Tongue (tissue), 2 donors: ENCODE results near the gene DELE1. TPM values are rescaled to one million over a fixed set of nuclear protein-coding genes. Genes with fewer than 3 reads are reported as not detected.

Source experiments
- DNase-seq: peaks from one replicate; pipeline ENCODE4 v3.0.0-alpha.2; 2015
- total RNA-seq: library from RNA; depleted of rRNA; stranded (reverse); fragments of >200 nt; gene quantifications from one replicate; pipeline ENCODE4 v1.2.3, GENCODE V29; 2014

DELE1 gene, protein sequence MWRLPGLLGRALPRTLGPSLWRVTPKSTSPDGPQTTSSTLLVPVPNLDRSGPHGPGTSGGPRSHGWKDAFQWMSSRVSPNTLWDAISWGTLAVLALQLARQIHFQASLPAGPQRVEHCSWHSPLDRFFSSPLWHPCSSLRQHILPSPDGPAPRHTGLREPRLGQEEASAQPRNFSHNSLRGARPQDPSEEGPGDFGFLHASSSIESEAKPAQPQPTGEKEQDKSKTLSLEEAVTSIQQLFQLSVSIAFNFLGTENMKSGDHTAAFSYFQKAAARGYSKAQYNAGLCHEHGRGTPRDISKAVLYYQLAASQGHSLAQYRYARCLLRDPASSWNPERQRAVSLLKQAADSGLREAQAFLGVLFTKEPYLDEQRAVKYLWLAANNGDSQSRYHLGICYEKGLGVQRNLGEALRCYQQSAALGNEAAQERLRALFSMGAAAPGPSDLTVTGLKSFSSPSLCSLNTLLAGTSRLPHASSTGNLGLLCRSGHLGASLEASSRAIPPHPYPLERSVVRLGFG
- 61.7 TPM for total RNA-seq

GRCh38 chr5:141923448-141924313 lies at the start of gene DELE1:
Gene DELE1 (plus strand): TSS chr5:141923871. CDS start chr5:141923942, 71 bp downstream.
- DNase-seq: peak; percentile 97

- DNase-seq: no peak
These were observed 49.8 kb upstream of the DELE1 start for GRCh38 chr5:141873933-141874261.

DNA sequence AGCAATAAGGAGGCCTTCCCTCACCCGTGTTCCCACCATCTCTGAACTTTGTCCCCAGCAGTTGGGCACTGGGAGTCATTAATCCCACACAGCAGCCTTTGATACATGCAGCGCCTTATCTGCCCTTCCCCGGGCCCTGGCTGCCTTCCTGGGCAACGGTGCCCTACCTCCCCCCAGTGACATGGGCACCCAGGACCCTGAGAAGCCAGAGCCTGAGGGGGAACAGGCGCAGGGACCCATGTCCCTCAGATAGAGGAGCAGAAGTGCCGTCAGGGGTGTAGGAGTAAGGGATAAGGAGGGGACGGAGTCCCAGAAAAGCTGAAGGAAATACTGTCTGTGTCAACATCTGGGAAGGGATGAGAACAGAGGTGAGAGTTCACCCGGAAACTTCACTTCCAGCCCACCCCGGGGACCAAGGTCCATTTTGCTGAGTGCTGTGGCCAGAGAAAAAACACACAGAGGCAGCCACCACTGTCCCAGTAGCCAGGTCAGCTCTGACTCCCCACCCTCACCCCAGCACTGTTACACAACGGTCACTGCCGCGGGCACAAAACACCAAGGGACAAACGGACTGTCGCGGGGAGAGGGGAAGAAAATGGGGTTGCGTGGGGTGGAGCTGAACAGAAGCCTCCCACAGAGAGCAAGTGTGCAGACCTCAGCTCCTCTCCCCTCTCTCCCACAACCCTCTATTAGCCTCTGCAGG lies 49.3 kb upstream of the DELE1 start:
- DNase-seq: no peak

DNA sequence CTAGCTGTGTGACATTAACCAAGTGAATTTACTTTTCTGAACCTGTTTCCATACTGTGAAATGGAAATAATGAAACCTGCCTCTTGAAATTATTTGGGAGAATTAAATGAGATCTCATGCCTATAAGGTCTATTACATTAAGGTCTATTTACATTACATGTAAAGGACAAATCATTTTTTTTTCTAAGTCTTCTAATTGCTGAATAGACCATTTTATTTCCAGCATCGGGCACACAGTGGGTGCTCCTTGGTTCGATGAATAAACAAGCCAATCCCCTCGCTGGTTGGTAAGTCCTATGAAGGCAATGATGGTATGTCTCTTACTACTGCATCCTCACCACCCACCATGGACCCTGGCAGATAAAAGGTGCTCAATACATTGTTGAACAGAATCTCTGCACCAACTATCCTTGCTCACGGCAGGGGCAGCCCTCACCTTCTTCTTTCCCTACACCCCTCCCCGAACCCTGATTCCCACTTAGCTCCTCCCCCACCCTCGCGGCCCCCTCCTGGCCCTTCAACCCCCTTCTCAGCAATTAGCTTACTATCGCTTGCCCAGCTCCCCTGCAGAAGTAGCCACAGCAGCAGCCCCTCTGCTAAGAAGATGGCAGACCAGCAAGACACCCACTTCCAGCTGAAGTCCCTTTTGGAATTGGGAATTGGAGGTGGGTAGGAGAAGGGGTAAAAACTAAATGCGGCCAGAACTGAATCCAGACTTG lies 48.5 kb upstream of the DELE1 start:
- DNase-seq: no peak

DNA sequence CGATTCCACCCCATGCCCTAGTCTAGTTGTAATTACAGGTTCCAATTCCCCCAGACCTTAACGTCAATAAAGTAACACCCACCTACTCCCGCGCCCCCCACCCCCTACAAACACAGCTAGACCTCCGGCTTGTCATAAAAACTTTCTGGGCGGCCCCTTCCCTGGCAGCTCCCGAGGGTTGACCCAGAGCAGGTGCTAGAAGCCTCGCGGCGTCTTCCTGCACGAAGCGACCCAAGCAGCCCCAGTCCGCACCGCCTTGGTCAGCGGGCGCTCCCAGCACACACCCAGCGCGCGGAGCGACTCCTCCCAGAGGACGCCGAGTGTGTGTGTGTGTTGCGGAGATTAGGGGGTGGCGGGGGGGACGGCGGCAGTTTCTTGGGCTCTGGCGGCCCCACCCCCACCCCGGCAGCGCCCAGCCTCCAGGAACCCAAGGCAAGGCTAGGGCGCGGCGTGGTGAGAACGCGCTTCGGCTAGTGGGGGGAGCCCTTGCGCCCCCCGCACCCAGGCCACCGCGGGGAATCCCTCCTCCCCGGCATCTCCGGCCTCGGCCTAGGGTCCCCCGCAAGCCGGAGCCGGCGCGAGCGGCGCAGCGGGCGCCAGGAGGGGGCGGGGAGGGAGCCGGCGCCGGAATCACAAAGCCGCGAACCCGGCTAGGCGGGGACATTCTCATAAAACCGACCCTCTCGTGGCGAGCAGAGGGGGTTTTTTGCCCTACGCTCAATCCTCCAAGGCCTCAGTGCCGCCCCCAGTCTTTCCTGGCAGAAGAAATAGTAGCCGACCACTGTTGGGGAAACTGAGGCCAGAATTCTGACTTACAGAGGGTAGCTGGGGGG lies 47.7 kb upstream of the DELE1 start:
- DNase-seq: peak; percentile 30

- no peak for DNase-seq
These were observed 46.9 kb upstream of the DELE1 start for GRCh38 chr5:141876628-141877355.

- no peak for DNase-seq
These were observed 46.1 kb upstream of the DELE1 start for GRCh38 chr5:141877356-141878185.

DNA sequence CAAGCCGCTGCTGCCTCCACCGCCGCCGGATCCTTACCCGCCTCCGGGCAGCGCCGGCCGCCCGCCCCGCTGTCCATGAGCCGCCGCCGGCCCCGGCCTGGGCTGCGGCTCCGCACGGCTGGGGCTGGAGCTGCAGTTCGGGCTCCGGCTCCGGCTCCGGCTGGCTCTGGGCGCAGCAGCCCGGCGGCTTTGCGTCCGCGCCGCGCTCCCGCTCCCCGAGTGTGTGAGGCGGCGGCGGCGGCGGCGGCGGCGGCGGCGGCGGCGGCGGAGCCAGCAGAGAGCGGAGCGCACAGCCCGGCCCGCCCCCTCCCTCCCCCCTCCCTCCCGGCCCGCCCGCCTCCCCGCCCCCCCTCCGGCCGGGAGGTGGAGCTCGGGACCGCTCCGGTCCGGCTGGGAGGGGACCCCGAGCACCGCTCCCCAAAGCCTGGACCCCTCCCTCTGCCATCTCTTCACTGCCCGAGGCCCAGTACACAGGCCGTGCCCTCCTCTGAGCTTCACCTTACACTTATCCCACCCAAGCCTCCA lies 45.4 kb upstream of the DELE1 start, which contains the start of gene PCDH1:
Gene PCDH1 (minus strand): TSS at position 225 of the 525 bp plus-strand sequence. CDS start 148 bp downstream, at position 77.
- DNase-seq: peak; percentile 45

DNA sequence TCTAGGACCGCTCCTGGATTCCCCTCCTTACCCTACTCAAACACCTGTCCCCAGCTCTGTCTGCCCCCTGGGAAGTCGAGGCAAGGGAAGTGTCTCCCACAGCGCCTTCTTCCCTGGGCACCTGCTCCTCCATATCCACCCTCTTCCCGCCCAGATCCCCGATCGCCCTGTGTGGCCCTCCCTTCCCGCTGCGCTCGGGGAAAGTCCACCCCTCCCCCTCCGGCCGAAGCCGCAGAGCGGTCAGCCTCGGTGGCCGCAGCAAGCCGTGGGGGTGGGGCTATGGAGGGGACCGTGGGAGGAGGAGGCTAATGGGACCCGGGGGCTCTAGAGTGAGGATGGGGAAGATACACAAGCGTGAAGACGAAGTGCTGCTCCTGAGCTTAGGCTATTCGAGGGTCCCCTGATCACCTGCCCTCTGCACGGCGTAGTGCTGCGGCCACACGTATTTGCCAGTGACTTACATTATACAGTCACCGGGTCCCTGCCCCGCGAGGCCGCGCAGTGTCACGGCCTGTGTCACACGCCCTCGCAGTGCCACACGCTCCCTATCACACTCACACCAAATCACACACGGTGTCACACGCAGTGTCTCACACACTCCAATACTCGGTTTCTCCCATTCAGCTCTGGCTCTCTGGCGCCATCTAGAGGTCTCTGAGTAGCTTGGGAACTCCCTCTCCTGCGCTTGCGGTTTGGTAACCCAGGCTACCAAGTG lies 44.8 kb upstream of the DELE1 start:
- DNase-seq: peak; percentile 97

- DNase-seq: no peak
These were observed 44.3 kb upstream of the DELE1 start for GRCh38 chr5:141879426-141879759.

DNA sequence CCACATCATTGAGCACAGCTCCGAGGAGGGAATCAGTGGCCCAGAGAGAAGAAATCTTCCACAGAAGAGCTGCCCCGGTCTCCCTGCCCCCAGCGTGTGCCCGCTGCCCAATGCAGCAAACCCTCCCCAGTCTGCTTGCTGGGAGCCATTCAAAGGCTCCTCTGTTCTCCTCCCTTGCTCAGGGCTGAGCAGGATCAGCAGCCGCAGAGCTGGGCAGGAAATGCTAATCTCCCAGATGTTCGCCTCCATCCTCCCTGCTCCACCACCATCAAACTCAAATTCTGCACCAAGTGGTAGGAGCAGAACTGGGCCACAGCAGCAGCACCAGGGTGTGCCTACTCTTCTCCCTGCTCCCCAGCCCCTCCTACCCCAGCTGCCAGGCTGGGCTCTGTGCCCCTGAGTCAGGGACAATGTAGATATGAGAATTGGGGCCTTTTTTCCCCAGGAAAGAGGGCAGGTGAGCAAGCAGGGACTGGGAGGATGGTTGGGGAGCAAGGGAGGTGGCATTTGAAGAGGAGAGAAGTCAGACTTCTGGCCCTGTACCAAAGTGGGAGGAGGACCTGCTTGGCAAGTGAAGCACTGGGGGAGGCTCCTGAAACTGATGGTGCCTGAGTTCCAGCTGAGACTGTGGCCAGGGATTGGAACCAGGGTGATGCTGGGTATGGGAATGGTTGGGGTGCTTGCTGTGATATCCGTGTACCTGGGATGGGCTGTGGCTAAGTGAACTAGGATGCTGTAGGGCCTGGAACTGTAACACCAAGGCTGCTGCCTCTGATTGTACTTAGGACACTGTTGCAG lies 43.5 kb upstream of the DELE1 start:
- no peak for DNase-seq

DNA sequence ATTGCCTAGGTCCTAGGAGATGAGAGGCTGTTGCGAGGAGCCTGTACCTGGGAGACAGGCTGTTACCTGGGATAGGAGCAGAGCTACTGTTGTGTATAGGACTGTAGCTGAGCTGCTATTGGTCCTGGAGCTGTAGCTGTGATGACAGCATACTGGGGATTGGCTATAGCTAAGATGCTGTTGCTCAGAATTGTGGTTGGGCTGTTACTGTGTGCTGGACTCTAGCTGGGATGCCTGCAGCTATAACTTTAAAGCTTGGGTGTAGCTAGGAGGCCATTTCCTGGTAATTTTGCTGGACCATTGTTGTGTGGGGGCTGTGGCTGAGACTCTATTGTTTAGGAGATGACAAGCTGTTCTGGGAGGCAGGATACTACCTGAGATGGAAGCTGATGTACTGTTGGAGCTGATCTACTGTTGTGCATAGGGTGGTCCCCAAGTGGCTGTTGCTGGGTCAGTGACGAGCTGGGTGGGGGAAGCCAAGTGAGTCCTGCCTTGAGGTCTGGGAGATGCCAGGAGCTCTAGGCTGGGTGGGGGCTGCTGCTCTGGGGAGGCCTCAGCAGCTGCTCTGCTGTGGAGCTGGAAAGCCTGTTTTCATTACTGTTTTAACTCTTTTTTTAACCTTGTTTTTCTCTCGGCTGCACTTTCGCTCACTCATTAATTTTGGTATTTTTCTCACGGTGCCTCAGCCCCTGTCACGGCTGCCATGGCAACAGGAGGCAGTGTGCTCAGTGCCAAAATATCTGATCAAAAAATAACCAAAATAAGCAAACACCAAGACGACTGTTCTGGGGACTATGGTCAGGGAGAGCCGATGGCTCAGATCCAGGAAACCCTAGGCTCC lies 42.5 kb upstream of the DELE1 start:
- no peak for DNase-seq

DNA sequence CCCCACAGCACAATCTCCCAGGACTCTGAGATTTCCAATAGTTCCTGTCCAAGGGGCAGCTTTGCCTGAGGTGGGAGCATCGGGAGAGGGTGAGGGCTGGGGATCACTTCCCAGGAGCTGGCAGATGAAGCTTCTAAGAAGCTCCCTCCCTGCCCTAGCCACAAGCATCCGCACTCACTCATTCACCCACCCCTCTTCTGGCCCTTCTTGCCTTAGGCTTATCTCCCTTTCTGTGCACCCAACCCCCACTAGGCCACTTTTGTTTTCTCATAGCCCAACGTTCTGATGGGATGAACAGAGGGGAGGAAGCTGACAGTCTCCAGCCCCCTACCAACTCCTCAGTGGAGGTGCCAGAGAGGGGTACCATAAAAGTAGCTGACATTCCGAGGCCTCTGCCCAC lies 41.8 kb upstream of the DELE1 start:
- DNase-seq: no peak

DNA sequence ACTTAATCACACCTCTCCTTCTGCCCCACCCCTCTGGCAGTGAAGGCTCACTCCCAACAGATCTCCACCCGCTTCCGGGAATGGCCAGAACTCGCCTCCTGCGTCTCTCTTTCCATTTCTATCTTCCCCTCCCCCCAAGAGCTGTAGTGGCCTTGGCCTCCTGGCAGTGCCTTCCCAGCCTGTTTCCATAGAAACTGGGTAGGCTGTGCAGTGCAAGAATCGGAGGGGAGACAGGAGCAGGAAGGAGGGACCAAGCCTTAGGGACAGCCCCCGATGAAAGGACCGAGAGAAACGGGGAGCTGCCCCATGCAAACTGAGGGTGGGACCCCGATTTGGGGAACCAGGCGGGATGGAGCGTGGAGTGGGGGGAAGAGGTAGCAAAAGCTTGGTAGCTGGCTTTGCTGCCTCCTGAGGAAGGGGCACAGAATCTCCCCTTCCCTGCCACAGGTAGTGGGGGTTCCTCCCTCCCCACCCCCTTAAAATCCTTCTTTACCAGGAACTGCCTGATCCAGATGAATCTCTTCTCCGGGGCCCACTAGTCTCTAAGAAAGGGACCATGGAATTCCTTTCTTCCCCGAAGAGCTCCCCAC lies 41.0 kb upstream of the DELE1 start:
- peak; percentile 30 for DNase-seq

DNA sequence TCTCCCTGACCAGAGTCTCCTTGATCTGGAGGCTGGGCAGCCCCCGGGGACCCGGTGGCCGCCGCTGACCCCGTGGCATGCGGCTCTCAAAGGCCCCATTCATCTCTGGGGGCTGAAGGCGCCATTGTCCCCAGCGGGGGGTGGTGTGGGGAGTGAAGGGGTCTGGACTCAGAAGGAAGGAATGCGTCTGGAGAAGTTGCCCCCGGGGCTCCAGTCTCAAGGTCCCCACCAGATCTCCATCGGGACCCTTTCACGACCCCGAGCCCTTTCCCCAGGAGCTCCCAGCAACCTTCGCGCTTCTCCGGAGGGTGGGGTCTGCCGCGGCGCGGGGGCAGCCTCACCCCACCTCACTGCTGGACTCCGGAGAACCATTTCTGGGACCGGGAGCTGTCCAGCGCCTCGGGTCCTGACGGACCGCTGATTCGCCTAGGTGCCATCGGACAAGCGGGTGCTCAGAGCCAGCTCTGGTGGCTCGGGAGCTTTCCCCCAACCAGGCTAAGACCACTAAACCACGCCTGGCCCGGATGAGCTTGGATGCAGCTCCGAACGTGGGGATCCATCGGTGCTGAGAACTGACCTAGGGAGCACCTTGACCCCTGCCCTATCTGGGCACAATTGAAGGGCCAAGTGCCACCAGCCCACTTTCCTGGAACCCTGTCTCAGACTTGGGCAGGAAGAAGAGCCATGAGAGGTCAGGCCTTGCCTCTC lies 40.3 kb upstream of the DELE1 start:
- DNase-seq: peak; percentile 72
